ENCODE measurements around the gene FMN1. TPM values are rescaled to one million over a fixed set of nuclear protein-coding genes. Genes with fewer than 3 reads are reported as not detected.

FMN1 gene
- polyA plus RNA-seq, 1 donor from 2014 or later, result 0.40 TPM

DNA sequence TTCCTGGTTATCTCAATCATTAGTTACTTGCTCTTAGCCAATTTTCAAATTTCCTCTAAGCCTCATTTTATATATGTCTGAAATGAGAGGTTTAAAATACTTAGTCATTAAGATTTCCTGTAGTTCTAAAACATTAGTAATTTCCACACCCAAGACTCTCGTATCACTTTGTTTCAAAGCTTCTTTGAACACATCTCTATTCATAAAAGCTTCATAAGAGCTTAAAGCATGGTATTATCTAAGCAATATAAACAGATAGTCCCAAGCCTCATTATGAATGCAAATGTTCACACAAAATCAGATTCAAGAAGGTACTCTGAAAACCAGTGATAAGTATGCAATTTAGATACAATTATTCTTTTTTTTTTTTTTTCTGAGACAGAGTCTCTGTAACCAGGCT, 217.0 kb downstream of the FMN1 start:
- no peak for TF ChIP-seq REST (IDR thresholded peaks at IDR 0.05; ENCODE audit: borderline replicate concordance)
- TF ChIP-seq EZH2 (IDR thresholded peaks at IDR 0.05; ENCODE audit: borderline replicate concordance, insufficient read depth, low read length, poor library complexity, severe bottlenecking), result no peak
- TF ChIP-seq TAF1 (IDR thresholded peaks at IDR 0.05; ENCODE audit: low read depth), result no peak
- no peak for TF ChIP-seq POLR2AphosphoS5 (IDR thresholded peaks at IDR 0.05)
- no peak for TF ChIP-seq MXI1 (conservative IDR thresholded peaks at IDR 0.05; ENCODE audit: poor library complexity, severe bottlenecking)
- no peak for TF ChIP-seq EP300 (conservative IDR thresholded peaks at IDR 0.05; ENCODE audit: poor library complexity, severe bottlenecking)
- TF ChIP-seq SMC3 (conservative IDR thresholded peaks at IDR 0.05; ENCODE audit: poor library complexity), result no peak
- TF ChIP-seq, protein P1, sequence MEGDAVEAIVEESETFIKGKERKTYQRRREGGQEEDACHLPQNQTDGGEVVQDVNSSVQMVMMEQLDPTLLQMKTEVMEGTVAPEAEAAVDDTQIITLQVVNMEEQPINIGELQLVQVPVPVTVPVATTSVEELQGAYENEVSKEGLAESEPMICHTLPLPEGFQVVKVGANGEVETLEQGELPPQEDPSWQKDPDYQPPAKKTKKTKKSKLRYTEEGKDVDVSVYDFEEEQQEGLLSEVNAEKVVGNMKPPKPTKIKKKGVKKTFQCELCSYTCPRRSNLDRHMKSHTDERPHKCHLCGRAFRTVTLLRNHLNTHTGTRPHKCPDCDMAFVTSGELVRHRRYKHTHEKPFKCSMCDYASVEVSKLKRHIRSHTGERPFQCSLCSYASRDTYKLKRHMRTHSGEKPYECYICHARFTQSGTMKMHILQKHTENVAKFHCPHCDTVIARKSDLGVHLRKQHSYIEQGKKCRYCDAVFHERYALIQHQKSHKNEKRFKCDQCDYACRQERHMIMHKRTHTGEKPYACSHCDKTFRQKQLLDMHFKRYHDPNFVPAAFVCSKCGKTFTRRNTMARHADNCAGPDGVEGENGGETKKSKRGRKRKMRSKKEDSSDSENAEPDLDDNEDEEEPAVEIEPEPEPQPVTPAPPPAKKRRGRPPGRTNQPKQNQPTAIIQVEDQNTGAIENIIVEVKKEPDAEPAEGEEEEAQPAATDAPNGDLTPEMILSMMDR (IDR thresholded peaks at IDR 0.05; ENCODE audit: poor library complexity, severe bottlenecking), result no peak
- TF ChIP-seq RAD21 (conservative IDR thresholded peaks at IDR 0.05), result no peak
- H3K9ac ChIP-seq (ENCODE audit: low read length), result no peak overlapping the region

GRCh38 chr15:32974691-32975090, 219.8 kb downstream of the FMN1 start:
- Histone ChIP-seq H3K27me3 (ENCODE audit: insufficient read depth, low read depth, low read length) (no peaks in the 10 kb centered on the region), H3K9ac (ENCODE audit: low read length) (no peak overlapping the region), H3K4me3 (ENCODE audit: low read length) (no peak overlapping the region), H3K9me2 (ENCODE audit: insufficient read depth, low read length) (no peaks in the 10 kb centered on the region), H3K79me2 (replicated peaks; ENCODE audit: insufficient read depth, low read length) (no peaks in the 10 kb centered on the region), H3F3A (ENCODE audit: insufficient read depth, low read length, poor library complexity, severe bottlenecking) (no peaks in the 10 kb centered on the region), H3K4me2 (ENCODE audit: low read length) (no peak overlapping the region), H4K20me1 (ENCODE audit: insufficient read depth) (no peaks in the 10 kb centered on the region), H3K27ac (ENCODE audit: low read length) (no peak overlapping the region), H3K9me3 (ENCODE audit: low read length) (no peaks in the 10 kb centered on the region), H3K36me3 (ENCODE audit: insufficient read depth, low read length) (no peaks in the 10 kb centered on the region), H2AFZ (ENCODE audit: low read depth, low read length) (no peak overlapping the region)
- TF ChIP-seq SMC3 (conservative IDR thresholded peaks at IDR 0.05; ENCODE audit: poor library complexity) (no peak), POLR2AphosphoS5 (IDR thresholded peaks at IDR 0.05) (no peak), MXI1 (conservative IDR thresholded peaks at IDR 0.05; ENCODE audit: poor library complexity, severe bottlenecking) (no peak), EZH2 (IDR thresholded peaks at IDR 0.05; ENCODE audit: borderline replicate concordance, insufficient read depth, low read length, poor library complexity, severe bottlenecking) (no peak), RAD21 (conservative IDR thresholded peaks at IDR 0.05) (no peak), REST (IDR thresholded peaks at IDR 0.05; ENCODE audit: borderline replicate concordance) (no peak), EP300 (conservative IDR thresholded peaks at IDR 0.05; ENCODE audit: poor library complexity, severe bottlenecking) (no peak), TAF1 (IDR thresholded peaks at IDR 0.05; ENCODE audit: low read depth) (no peak)
- TF ChIP-seq, protein P1 (IDR thresholded peaks at IDR 0.05; ENCODE audit: poor library complexity, severe bottlenecking), result no peak

More for the DNA sequence above, 217.0 kb downstream of the FMN1 start:
- no peak overlapping the region for H2AFZ ChIP-seq (ENCODE audit: low read depth, low read length)
- H3K27me3 ChIP-seq (ENCODE audit: insufficient read depth, low read depth, low read length), result no peaks in the 10 kb centered on the region
- no peak overlapping the region for H3K4me2 ChIP-seq (ENCODE audit: low read length)
- H3K9me3 ChIP-seq (ENCODE audit: low read length), result no peaks in the 10 kb centered on the region
- no peaks in the 10 kb centered on the region for H3F3A ChIP-seq (ENCODE audit: insufficient read depth, low read length, poor library complexity, severe bottlenecking)
- no peaks in the 10 kb centered on the region for H3K79me2 ChIP-seq (replicated peaks; ENCODE audit: insufficient read depth, low read length)
- H3K4me3 ChIP-seq (ENCODE audit: low read length), result no peak overlapping the region
- H4K20me1 ChIP-seq (ENCODE audit: insufficient read depth), result no peaks in the 10 kb centered on the region
- no peaks in the 10 kb centered on the region for H3K9me2 ChIP-seq (ENCODE audit: insufficient read depth, low read length)
- H3K36me3 ChIP-seq (ENCODE audit: insufficient read depth, low read length), result no peaks in the 10 kb centered on the region
- H3K27ac ChIP-seq (ENCODE audit: low read length), result no peak overlapping the region
